ENCODE measurements around the gene RALGPS1. TPM values are rescaled to one million over a fixed set of nuclear protein-coding genes. Genes with fewer than 3 reads are reported as not detected.

RALGPS1 gene
- total RNA-seq, 2 experiments from 2014 or later, result 14.1 to 14.4 TPM

DNA sequence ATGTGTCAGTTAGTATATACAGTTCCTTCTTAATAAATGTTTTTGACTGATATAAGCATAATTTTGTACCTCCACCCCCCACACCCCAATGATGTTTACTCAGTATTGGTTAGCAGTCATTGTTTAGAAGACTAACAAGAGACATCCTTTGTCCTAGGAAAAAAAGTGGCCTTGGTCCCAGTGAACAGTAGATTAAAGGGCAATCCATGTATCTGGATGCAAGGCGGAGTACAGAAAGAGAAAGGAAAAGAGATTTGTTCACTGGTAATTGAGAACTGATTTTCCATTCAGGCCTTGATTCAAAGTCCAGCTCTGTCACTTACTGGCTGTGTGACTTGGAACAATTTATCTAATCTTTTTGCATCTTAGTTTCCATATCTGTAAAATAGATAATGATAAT, 4.6 kb downstream of the RALGPS1 start:
- no peaks in the 10 kb centered on the region for H3K79me2 ChIP-seq (ENCODE audit: insufficient read depth, low read depth, low read length)
- CTCF ChIA-PET (ENCODE audit: unreplicated experiment), result no interaction called here
- POLR2A ChIA-PET, result no interaction called here

DNA sequence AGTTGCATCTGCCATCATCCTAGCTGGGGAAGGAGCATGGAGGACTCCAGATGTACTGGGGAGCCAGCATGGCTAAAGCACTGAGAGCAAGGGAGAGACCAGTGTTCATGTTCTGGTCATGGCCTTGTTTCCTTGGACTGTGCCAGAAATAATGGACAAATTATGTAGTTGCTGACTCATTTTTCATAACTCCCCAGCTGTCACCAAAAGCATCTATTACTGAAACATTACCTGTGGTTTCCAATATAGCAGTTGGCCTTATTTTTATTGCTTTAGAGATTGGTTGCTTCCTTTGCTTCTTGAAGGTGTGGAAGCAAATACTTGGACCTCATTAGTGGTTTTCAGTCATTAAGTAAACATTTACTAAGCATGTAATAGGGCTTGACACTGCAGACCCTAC, 11.3 kb downstream of the RALGPS1 start:
- H3K9me2 ChIP-seq (ENCODE audit: insufficient read depth, low read length), result no peaks in the 10 kb centered on the region
- intact Hi-C loops (cut with micrococcal nuclease; ENCODE audit: unreplicated experiment), result no loop called here
- H3K27ac ChIP-seq (ENCODE audit: low read depth, low read length, poor library complexity, severe bottlenecking), result no peak overlapping the region
- no peaks in the 10 kb centered on the region for H3K4me1 ChIP-seq (ENCODE audit: insufficient read depth, low read length, poor library complexity, severe bottlenecking)
- H3K9me3 ChIP-seq (ENCODE audit: low read length), result no peaks in the 10 kb centered on the region
- H4K20me1 ChIP-seq (ENCODE audit: insufficient read depth, low read length), result peaks cover 5% of the 10 kb centered on the region; the same call in 1 of the 2 replicates
- POLR2A ChIA-PET, result interaction anchor here (1.2 kb wide), 1 partner anchor 11 kb away, joined by 3 read pairs; the partner anchor contains the start of gene RALGPS1
- no TSS peak for BruUV-seq (replicated peaks)
- TF ChIP-seq, protein P1, sequence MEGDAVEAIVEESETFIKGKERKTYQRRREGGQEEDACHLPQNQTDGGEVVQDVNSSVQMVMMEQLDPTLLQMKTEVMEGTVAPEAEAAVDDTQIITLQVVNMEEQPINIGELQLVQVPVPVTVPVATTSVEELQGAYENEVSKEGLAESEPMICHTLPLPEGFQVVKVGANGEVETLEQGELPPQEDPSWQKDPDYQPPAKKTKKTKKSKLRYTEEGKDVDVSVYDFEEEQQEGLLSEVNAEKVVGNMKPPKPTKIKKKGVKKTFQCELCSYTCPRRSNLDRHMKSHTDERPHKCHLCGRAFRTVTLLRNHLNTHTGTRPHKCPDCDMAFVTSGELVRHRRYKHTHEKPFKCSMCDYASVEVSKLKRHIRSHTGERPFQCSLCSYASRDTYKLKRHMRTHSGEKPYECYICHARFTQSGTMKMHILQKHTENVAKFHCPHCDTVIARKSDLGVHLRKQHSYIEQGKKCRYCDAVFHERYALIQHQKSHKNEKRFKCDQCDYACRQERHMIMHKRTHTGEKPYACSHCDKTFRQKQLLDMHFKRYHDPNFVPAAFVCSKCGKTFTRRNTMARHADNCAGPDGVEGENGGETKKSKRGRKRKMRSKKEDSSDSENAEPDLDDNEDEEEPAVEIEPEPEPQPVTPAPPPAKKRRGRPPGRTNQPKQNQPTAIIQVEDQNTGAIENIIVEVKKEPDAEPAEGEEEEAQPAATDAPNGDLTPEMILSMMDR (conservative IDR thresholded peaks at IDR 0.05; ENCODE audit: low read length), result no peak
- TF ChIP-seq EZH2phosphoT487 (IDR thresholded peaks at IDR 0.05; ENCODE audit: borderline replicate concordance, low read depth, low read length), result no peak
- H3K4me2 ChIP-seq (ENCODE audit: low read length), result no peak overlapping the region
- no peak overlapping the region for H3K4me3 ChIP-seq (ENCODE audit: low read depth, low read length, poor library complexity, severe bottlenecking)
- H2AFZ ChIP-seq (ENCODE audit: low read length), result no peak overlapping the region
- H3K36me3 ChIP-seq (ENCODE audit: insufficient read depth, low read length), result no peaks in the 10 kb centered on the region
- CTCF ChIA-PET (ENCODE audit: unreplicated experiment), result no interaction called here
- no peaks in the 10 kb centered on the region for H3K79me2 ChIP-seq (ENCODE audit: insufficient read depth, low read depth, low read length)
- no peak for DNase-seq (ENCODE audit: low spot score)

More for the DNA sequence above, 4.6 kb downstream of the RALGPS1 start:
- no peaks in the 10 kb centered on the region for H3K9me3 ChIP-seq (ENCODE audit: low read length)
- H3K4me2 ChIP-seq (ENCODE audit: low read length), result no peak overlapping the region
- TF ChIP-seq, protein P1 (conservative IDR thresholded peaks at IDR 0.05; ENCODE audit: low read length), result no peak
- no peak for TF ChIP-seq EZH2phosphoT487 (IDR thresholded peaks at IDR 0.05; ENCODE audit: borderline replicate concordance, low read depth, low read length)
- no peak for DNase-seq (ENCODE audit: low spot score)
- H3K27ac ChIP-seq (ENCODE audit: low read depth, low read length, poor library complexity, severe bottlenecking), result no peak overlapping the region
- H3K9me2 ChIP-seq (ENCODE audit: insufficient read depth, low read length), result no peaks in the 10 kb centered on the region
- H3K36me3 ChIP-seq (ENCODE audit: insufficient read depth, low read length), result no peaks in the 10 kb centered on the region
- intact Hi-C loops (cut with micrococcal nuclease; ENCODE audit: unreplicated experiment), result loop anchor here (10.0 kb wide), 1 partner anchor 114 kb away; the partner anchor contains the start of gene ZBTB43
- H4K20me1 ChIP-seq (ENCODE audit: insufficient read depth, low read length), result no peaks in the 10 kb centered on the region; the same call in 1 of the 2 replicates
- H2AFZ ChIP-seq (ENCODE audit: low read length), result no peak overlapping the region
- no TSS peak for BruUV-seq (replicated peaks)
- no peak overlapping the region for H3K4me3 ChIP-seq (ENCODE audit: low read depth, low read length, poor library complexity, severe bottlenecking)
- H3K4me1 ChIP-seq (ENCODE audit: insufficient read depth, low read length, poor library complexity, severe bottlenecking), result peaks cover 7% of the 10 kb centered on the region

DNA sequence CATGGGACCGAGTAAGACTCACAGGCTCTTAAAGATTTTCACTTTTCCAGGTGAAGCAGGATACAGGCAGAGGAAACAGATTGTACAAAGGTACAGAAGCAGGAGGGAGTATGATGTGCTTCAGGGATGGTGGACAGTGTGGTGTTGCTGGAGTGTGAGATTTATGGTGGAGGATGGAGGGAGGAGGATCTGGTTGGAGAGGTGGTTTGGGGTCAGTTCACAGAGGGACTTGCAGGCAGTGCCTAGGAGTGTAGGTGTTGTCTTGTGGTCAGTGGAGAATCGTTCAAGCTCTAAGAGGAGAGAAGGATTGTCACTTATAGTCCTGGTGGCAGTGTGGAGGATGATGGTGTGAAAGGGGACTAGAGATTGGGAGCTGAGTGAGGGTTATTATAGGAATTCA, 11.8 kb downstream of the RALGPS1 start:
- POLR2A ChIA-PET, result no interaction called here
- DNase-seq (ENCODE audit: low spot score), result no peak
- no peak overlapping the region for H3K4me2 ChIP-seq (ENCODE audit: low read length)
- H3K27ac ChIP-seq (ENCODE audit: low read depth, low read length, poor library complexity, severe bottlenecking), result no peak overlapping the region
- H3K9me2 ChIP-seq (ENCODE audit: insufficient read depth, low read length), result no peaks in the 10 kb centered on the region
- H2AFZ ChIP-seq (ENCODE audit: low read length), result no peak overlapping the region
- H3K36me3 ChIP-seq (ENCODE audit: insufficient read depth, low read length), result no peaks in the 10 kb centered on the region
- H3K4me3 ChIP-seq (ENCODE audit: low read depth, low read length, poor library complexity, severe bottlenecking), result no peak overlapping the region
- intact Hi-C loops (cut with micrococcal nuclease; ENCODE audit: unreplicated experiment), result no loop called here
- H3K4me1 ChIP-seq (ENCODE audit: insufficient read depth, low read length, poor library complexity, severe bottlenecking), result no peaks in the 10 kb centered on the region
- CTCF ChIA-PET (ENCODE audit: unreplicated experiment), result no interaction called here
- peaks cover 5% of the 10 kb centered on the region; the same call in 1 of the 2 replicates for H4K20me1 ChIP-seq (ENCODE audit: insufficient read depth, low read length)
- no peak for TF ChIP-seq EZH2phosphoT487 (IDR thresholded peaks at IDR 0.05; ENCODE audit: borderline replicate concordance, low read depth, low read length)
- TF ChIP-seq, protein P1 (conservative IDR thresholded peaks at IDR 0.05; ENCODE audit: low read length), result no peak
- no peaks in the 10 kb centered on the region for H3K79me2 ChIP-seq (ENCODE audit: insufficient read depth, low read depth, low read length)
- BruUV-seq (replicated peaks), result no TSS peak
- H3K9me3 ChIP-seq (ENCODE audit: low read length), result no peaks in the 10 kb centered on the region

All from OCI-LY7 (cell line).